GM18858 (cell line): ENCODE data around the gene ZIC3.
"Not testable (repeated sequence)": the region's sequence is repeated elsewhere in the genome, so short reads cannot be mapped to it uniquely, and the experiment has no call there.

Source experiments
- ATAC-seq: cut with Tn5 transposase; IDR thresholded peaks from one replicate; pipeline ENCODE4 v1.9.1; 2021; ENCODE audit not compliant: unreplicated experiment

ZIC3 gene

DNA sequence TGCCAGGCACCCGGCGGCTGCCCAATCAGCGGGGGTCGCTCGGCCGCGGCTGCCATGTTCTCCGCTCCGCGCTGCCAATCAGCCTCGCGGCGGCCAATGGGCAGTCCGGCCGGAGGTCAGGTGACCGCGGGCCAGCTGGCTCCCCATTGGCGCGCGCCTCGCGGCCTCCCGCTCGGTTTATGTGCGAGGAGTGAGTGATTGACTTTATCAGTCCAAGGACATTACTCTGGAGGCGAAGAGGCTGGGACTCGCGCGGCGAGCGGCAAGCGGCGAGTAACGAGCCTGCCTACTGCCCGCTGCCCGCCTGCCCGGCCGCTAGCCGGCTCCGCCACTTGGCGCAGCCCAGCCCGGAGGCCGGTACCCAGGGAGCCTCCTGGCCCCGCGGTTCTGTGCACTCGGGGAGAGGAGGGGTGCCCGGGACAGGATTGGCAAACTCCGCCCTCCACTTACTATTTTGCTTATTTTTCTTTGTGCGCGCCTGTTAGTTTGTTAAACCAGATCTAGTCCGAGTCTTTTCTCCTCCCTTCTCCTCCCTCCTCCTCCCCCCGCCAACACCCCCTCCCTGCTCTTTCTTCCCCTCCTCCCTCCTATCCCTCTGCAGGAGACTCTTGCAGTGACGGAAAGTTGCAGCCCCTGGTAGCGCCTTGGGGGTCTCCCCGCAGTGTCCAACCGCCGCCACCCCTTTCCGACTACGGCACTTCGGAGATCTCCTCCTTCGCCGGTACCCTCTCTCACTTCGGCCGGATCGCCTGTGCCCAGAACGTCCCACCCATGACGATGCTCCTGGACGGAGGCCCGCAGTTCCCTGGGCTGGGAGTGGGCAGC, at the start of gene ZIC3:
TSS of gene ZIC3 (plus strand) at position 207 of the 825 bp plus-strand sequence. CDS start at position 772, 565 bp downstream.
- ATAC-seq: no peak

DNA sequence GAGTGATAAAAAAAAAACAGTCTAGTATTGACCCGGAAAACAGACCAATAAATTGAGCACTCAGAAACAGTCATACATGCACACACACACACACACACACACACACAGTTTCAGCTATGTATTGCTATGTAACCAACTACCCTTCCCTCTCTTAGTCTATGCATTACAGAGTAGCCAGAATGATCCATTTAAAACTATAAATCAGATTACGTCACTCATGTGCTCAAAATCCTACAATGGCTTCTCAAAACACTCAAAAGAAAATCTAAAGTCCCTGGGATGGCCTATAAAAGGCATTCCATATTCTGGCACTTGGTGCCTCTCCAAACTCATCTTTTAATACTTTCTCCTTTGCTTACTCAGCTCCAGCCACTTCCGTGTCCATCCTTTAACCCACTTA, 46.5 kb upstream of the ZIC3 start:
- ATAC-seq: no peak

DNA sequence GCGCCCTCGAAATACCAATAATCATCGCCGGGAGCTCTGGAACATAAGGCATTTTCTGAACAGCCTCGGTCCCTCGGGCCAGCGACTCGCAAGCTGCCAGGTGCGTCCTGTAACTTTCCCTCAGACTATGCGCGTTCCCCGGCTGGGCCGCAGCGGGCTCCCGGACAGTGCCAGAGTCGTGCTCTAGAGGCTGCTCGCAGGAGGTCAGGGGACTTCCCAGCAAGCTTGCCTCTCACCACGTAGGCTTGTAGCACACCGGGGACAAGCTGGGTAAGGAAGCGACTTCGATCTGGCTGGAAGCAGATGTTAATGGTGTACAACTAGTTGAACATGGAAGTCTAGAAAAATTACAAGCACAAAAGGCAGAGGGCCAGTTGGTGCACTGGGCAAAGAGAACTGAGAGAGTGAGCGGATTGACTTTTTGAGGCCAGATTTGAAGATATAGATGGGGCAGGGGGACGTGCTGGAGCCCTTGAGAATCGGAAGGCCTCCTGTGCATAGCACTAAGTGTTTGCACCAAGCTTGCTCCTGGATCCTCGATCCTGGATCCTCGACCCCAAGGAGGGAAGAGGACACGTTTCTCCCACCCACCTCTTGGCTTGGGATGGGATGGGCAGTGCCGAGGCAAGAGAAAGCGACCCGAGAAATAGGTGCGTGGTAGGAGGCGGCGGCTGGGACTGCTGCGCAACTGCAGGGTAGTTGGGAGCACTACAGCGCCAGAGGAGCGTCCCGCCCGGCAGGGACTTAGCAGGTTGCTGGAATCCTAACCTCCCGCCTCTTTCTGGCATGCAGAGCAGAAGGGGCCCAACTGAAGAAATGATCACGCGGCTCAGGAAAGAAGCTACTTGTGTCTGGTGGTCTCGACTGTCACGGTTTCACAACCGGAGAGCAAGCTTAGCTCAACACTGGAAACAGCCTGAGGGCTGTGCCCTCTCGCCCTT, 19.9 kb upstream of the ZIC3 start:
- no peak for ATAC-seq

DNA sequence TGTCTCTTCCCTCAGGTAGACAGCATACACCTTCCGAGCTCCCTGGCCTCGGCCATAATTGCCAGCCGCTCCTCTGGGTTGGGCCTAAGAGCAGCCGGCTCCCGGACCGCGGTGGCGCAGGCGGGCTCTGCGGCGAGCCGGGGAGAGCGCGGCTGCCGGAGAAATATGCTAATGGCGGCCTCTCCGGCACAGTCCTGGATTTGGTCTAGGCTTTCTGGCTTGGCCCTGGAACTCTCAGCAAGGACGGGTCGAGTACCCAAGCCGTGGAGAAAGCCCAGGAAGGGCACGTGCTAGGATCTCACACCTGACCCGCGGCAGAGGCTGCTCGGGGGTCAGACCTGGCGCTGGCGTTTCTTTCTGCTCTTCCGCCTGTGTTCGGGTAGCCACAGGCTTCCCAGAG, 18.6 kb upstream of the ZIC3 start:
- ATAC-seq: no peak

DNA sequence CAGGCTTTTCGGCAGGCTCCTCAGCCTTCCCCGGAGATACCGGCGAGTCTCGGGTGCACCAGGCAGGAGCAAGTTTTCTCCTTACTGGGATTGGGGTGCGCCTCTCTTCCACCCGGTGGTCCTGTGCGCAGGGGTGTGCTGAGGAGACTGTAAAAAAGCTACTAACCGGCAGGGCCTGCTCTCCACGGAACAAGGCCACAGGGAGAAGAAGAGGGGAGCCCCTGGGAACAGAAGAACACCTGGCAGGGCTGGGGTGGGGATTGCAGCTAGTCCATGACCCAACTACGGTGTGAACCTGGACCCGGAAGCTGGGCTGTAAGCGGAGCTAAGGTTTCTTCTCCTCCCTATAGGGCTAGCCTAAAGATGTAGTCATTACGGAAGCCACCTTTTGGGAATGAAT, 17.7 kb upstream of the ZIC3 start:
- ATAC-seq: no peak

DNA sequence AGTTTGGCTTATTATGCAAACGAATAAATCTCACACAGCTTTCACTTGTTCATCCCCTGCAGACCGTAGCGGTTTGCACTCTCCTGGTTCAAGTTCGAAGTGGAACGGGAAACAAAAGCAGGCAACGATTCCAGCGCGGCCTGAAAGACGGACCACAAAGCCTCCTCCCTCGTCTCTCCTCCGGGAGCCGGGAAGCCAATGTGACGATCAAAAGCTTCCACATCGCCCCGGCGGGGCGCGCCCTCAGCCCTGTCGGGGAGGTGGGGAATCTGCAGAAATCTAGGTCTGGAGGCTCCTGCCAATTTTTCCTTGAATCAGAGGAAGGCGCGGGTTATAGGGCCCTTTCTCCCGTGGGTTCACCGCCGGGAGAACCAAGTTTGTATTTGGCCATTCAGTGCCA, 16.9 kb upstream of the ZIC3 start:
- no peak for ATAC-seq

DNA sequence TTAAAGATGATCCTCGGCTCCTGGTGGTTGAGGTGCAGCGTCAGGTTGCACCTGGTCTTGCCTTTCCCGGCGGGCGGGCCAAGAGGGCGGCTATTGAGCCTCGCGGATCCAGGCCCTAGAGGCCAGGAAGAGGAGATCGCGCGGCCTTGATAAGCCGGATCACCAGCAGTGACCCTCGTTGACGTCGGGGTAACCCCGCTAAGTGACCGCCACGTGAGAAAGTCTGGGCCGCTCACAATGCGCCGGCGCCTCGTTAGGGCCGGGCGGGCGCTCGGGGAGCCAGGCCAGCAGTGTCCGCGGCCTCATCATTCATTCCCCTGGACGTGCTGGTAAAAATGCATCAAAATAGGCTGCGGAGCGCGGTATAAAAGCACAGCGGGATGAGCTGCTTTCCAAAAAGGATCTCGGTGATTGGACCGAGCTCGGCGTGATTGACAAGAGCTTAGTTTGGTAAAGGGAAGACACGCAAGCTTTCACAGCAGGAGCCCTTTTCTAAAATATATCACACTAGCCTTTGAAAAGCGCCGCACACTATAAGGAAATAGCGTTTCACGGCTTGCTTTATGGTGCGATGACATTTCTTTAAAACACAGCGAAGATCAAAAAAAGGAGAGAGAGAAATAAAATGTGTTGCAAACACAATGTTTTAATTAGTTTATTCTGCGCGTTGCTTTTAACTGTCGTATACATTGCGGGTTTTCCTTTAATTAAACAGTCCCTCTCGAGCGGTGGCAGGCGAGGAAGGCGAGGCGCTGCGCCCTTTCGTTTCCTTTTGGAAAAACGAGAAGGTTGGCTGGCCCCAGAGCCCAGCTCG, 15.9 kb upstream of the ZIC3 start:
- ATAC-seq: no peak

DNA sequence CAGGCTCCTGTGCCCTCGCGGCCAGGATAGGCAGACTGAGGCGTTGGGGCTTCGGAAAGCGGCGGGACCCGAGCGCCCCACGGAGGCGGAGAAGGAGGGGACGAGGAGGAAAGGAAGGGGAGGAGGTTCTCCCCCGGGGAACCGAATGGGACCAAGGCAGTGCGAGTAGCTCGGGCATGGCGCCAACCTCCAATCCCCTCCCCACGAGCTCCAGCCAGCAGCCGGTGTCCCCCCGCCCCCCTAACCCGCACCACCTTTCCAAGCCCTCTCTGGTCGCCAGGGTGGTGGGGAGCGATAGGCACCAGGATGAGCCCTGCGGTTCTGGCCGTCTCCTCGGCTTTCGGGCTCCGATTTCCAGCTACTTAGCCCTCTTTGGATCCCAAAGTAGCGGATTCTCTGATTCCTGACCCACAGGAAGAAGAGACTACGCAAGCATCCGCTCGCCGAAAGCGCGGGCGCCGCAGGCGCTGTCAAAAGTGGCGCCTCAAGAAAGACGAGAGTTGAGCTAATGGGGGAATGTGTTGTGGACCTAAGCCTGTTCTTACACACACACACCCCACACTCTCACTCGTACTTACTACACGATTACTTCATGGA, 15.2 kb upstream of the ZIC3 start:
- ATAC-seq: no peak

DNA sequence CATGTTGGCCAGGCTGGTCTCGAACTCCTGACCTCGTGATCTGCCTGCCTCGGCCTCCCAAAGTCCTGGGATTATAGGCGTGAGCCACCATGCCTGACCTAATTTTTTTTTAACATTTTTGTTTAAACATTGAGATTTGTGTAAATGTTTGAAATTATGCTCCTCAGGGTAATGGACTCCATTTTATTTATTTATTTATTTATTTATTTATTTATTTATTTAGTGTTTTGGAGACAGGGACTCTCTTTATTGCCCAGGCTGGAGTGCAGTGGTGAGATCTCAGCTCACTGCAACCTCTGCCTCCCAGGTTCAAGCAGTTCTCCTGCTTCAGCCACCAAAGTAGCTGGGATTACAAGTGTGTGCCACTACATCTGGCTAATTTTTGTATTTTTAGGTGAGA, 13.8 kb upstream of the ZIC3 start:
- not testable (repeated sequence) for ATAC-seq

DNA sequence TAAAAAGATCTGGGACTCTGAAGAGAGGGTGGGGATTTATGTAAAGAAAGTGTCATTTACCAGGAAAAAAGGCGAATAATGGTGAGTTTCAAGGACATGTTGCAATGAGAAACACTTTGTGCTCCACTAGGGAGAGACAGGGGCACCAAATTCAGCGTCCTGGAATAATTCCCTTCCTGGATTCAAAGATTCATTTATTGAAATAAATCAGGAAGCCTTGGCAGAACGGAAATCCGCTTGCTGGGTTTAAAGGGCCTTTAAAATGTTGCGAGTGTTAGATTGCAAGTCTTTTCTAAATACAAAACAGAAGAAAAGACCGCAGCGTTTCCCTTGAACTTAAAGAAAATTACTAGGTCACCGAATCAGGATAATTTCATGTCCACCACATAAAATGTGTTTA, 3.8 kb upstream of the ZIC3 start:
- no peak for ATAC-seq

DNA sequence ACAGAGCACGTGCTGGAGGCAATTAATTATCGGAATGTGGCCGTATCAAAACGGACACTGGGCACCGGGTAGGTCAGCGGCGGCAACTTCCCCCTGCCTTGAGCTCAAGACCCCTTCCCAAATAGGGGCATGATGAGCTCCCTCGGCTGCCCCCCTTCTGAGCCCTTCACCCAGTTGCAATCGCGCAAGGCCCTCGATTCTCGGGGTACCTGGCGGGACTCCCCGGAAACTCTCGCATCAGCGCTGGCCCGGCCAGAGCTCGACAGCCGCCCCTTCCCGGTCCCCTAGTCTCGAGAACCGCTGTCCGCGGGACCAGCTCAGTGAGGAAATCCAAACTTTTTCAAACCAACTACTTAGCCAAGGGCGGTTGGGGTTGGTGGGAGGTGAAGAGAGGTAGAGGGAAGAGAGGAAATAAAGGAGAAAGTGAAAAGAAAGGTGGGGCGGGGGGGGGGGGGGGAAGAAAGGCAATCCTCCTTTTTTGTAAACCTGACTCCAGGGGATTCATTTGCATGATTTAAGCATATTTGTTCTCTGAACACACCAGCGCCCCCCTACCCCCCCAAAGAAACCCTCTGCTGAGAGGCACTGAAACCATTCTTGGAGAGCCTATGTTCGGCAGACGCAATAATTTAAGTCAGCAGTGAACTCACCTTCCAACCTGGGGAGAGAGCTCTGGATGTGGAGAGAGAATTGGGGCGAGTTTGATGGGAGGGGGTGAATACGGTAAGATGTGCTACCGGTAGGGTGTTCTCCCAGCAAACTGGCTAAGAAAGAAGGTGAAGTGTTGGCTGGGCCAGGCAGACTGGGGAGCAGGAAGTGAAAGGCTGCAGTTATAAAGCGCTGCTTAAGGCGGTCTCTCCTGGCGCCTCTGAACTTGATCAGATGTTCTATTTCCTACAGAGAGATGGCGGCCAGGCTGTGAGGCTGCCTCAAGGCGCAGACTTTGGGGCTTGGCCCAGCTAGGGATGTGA, 2.0 kb upstream of the ZIC3 start:
- no peak for ATAC-seq

DNA sequence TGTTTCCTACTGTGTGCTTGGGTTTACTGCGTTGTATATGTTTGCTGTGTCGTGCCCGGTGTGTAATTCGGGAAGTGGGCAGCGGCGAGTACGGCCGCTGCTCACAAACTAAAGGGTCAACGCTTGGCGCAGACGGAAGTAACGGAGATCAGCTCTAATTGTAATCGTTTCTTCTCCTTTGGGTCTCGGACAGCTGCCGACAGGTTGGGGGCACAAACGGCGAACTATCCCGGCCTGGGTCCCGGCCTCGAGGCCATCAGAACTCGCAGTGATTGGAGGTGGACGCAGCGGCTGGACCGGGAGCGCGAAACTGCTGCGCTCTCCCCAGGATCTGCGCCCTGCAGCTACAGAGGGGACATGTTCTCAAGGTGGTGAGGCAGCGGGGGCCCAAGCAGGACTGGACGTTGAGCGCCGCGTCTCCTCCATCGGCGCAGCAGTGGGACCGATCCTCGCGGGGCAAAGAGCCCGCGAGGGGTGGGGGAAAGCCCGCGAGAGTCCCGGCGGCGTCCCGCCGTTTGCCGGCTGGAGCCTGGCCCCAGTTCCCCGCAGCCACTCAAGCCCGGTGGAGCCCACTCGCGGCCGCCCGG, 516 bp upstream of the ZIC3 start:
- ATAC-seq: no peak

DNA sequence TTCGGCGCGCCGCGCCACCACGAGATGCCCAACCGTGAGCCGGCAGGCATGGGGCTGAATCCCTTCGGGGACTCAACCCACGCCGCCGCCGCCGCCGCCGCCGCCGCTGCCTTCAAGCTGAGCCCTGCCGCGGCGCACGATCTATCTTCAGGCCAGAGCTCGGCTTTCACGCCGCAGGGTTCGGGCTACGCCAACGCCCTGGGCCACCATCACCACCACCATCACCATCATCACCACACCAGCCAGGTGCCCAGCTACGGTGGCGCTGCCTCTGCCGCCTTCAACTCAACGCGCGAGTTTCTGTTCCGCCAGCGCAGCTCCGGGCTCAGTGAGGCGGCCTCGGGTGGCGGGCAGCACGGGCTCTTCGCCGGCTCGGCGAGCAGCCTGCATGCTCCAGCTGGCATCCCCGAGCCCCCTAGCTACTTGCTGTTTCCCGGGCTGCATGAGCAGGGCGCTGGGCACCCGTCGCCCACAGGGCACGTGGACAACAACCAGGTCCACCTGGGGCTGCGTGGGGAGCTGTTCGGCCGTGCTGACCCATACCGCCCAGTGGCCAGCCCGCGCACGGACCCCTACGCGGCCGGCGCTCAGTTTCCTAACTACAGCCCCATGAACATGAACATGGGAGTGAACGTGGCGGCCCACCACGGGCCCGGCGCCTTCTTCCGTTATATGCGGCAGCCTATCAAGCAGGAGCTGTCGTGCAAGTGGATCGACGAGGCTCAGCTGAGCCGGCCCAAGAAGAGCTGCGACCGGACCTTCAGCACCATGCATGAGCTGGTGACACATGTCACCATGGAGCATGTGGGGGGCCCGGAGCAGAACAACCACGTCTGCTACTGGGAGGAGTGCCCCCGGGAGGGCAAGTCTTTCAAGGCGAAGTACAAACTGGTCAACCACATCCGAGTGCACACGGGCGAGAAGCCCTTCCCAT, 1.1 kb downstream of the ZIC3 start:
- ATAC-seq: no peak

DNA sequence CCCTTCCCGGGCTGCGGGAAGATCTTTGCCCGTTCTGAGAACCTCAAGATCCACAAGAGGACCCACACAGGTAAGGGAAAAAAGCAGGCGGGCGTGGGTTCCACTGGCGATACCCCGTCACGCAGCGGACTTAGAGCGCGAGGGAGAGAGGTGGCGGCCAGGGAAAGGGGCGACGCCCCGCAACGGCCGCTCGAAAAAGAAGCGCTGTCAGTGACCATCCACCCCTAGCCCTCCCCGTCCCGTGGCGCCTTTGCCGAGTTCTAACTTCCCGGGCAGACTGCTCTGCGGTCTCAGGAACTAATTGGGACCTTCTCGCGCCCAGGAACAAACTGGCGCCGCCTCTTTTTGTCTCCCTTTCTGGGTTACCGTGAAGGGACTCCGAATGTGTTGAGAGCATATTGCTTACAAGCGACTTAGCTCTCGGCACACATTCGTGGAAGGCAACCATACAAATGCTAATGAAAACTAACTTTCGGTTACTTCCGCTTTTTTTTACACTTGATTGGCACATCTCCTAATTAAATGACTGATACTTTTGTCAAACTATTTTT, 1.8 kb downstream of the ZIC3 start:
- ATAC-seq: no peak

DNA sequence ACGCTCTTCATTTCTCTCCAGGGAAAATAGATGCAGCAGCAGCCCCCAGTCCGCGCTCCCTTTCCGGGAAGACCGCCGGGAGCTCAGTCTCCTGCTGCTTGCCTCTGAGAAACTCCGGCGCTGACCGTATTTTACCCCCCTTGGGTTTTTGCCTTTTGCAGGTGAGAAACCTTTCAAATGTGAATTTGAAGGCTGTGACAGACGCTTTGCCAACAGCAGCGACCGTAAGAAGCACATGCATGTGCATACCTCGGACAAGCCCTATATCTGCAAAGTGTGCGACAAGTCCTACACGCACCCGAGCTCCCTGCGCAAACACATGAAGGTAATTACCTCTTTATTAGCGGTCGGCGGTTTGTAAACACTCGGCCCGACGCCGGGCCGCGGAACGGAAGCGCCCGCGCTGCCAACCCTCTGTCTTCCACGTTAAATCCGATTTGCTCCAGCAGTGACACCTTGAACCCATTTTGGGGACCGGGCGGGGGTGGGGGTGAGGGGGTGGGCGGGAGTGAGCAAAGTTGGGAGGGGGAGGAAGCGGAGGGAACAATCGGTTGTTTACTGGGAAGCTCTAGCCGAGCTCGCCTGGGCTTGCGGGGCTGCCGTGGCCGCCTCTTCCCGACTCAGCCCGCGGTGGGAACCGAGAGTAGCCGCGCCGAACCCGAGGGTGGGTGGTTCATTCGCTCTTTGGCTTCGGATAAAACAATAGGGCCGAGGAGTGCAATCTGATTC, 3.0 kb downstream of the ZIC3 start:
- ATAC-seq: no peak

DNA sequence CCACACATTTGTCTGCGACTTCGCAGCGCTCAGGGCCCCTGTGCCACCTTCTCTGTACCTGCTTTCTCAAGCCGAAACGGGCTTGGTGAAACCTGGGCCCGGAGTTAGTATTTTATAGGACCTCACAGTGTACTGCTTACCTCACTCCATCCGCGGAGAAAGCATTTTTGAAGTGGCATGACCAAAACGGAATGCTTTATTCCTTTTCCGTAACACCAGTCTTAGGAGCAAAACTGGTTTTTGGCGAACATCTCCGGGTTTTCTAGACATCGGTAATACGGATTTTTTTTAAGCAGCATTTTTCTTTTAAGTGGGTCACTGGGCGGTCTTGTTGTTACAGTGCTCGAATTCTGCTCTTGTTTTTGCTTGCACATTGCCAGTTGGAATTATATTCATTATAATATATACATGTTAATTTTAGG, 3.6 kb downstream of the ZIC3 start:
- ATAC-seq: no peak
